HG03175 (cell line): Measurements from ENCODE around the gene ALDH1L1.

Source experiments
- ATAC-seq: cut with Tn5 transposase; IDR thresholded peaks from one replicate; pipeline ENCODE4 v1.9.1; 2021; ENCODE audit warnings: mild to moderate bottlenecking, moderate library complexity; ENCODE audit not compliant: unreplicated experiment

ALDH1L1 gene

GRCh38 chr3:126155819-126156218, 24.6 kb downstream of the ALDH1L1 start:
- no peak for ATAC-seq

DNA sequence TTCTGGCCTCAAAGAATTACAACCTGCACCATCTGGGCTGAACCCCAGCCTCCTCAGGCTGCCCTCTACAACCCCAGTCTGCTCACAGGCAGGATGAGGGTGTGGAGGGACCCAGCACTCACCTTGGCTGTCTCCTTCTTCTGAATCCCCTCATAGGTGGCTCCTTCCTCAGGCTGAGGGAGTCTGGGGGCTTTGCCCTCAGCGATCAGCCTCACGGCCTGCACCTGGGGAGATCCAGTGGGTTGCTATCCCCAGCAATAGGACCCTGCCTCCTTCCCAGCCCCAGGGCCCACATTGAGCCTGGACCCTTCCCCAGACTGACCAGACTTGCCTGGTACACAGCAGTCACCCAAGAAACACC, 25.1 kb downstream of the ALDH1L1 start:
- ATAC-seq: no peak

GRCh38 chr3:126154391-126155279, 25.8 kb downstream of the ALDH1L1 start:
- ATAC-seq: no peak

DNA sequence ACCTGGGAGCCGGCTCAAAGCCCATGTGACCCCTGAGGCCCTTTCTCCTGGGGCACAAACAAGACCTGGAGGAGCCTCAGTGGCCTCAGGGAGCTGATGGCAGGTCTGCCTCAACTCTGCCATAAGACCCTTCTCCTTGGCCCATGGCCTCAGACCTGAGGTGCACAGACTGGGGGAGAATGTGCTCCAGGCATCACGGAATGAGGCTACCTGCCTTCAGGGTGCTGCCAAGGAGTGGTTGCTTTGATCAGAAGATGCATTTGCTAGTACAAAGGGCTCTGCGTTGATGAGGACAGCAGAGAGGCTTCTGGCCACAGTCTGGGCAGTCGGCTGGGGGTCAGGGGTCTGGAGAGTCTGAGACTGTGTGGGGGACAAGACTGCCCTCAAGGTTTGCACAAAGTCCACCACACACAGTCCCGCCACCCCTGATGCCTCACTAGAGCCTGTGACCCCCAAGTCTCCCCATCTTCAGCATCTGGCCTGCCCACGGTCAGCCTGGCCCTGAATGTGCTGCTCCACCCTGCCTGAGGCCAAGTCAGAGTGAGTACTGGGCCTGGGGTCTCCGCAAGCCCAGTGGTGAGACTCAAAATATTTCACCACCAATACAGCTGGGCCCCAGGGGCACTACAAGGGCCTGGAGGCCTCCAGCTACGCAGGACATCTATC, 26.6 kb downstream of the ALDH1L1 start:
- ATAC-seq: no peak

GRCh38 chr3:126152901-126153694, 27.3 kb downstream of the ALDH1L1 start:
- ATAC-seq: no peak

DNA sequence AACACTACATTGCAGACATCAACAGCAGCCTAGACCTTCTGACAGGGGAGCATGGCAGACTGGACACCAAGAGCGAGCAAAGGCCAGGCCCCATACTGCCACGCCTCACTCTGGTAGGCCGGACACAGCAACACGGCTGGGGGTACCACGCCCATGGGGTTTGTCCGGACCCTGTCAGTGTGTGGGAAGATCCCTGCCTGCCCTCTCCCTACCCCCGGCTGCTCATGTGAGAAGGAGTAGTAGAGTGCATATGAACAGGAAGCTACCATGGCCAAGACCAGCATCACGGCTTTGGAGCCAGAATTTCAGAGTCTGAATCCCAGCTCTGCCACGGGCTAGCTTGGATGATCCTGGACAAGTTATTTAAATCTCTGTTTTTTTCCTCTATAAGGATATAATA, 27.9 kb downstream of the ALDH1L1 start:
- no peak for ATAC-seq

DNA sequence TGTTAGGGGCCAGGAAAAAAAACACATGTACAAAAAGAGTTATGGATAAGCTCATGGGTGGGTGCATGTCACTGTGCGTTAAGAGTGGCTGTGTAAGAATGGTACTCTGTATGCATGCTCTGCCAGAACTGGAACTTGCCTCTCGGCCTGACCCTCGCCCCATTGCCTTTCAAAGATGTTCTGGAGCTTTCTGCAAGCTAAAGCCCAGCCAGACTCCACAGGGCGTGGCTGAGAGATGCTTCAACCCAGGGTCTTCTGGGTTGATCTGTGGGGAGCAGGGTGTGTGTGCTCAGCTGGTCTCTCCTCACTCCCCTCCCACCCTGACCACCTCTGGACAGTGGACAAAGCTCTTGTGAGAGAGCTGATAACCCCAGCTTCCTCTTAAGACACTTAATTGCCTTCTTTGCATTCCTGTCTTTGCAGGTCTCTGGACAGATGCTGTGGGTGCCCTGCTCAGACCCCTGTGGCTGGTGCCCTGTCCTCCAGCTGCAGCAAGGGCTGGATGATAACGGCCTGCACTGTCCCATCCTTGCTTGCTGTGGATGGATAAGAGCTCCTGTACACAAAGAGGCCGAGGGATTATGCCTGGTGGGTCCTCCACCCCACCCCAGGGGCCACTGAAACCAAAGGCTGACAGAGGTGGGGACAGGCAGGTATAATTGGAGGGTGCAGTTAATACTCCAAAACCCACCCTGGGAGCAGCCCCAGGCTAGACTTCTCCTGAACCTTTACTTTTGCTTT, 28.7 kb downstream of the ALDH1L1 start:
- ATAC-seq: no peak

DNA sequence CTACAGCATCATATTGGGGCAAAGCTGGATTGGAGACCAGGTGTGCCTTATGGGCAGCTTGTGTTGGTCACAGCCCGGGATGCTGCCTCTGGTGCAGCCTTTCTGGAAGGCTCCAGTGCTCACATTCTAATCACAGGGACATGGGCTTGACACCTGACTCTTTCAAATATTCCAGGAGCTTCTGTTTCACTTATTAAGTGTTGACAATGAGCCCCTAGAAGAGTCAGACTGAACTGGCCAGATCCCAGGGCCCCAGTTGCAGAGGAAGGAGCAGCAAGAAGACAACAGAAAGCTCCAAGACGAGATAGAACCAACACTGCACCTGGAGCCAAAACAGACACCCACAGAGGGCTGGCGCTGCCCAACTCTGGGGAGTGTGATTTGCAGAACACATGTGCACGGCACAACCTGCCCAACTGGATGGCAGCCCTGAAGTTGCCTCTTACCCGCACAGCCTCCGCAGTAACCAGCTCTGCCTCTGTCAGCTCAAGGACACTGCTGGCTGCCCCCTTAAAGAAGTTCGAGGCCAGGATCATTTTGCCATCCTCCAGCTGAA, 30.3 kb downstream of the ALDH1L1 start:
- ATAC-seq: no peak

GRCh38 chr3:126149256-126149902, 31.0 kb downstream of the ALDH1L1 start:
- ATAC-seq: no peak

DNA sequence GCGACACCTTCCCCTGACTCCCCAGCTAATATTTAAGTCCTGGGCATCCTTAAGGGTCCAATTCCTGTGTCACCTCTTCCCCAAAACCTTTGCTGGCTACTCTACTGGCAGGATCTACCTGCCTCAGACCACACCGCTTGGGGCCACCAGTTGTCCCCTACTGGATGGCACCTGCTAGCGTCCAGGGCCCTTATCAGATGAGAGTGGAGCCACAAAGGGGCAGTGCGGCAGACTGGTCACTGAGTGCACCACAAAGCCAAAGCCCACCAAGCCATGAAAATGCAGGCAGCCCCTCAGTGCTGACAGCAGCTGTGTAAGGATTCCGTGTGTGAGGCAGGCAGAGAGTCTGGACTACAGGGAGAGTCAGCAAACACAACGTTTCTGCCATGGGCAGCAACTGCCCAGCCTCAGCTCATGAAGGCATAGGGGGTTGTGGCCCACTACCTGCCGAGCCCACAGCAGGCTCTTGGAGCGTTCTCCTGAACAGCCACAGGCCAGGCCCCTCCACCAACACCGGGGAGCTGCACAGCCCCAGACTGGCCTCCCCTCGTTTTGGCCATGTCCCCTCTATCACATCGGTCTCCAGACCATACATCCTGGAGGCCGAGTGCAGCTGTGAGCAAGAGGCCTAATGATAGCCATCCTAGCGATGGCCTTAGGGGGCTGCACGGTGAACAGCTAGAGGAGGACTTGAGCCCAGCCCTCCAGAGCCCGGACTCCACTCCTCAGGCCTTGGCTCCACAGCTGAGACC, 32.3 kb downstream of the ALDH1L1 start:
- no peak for ATAC-seq

- ATAC-seq: no peak
Measured at GRCh38 chr3:126147147-126147931, 33.0 kb downstream of the ALDH1L1 start.

DNA sequence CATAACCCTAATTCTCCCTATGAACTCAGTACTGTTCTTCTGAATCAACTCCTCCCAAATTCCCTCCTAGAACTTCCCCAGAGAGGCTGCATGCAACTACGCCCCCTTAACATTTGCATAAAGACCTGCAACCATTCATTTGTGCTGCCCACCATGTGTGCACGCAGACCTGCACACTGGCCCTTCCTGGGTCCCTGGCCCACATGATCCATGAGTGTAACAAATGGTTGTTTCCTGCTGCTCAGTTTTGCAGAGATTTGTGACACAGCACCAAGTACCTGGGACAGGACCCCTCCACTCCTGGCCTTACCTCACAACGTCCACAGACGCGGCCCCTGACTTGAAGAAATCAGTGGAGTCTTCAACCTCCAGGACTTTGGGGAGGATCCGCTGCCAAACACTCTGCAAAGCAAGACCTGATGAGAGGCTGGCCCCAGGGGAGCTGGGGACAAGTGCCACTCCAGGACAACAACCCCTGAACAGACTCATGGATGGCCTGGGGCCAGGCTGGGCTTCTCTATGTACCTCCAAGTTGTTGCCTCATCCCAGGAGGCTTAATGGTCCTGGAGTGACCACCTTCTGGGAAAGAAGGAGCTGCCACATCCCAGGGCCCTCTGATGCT, 33.8 kb downstream of the ALDH1L1 start:
- ATAC-seq: no peak

- no peak for ATAC-seq
Measured at GRCh38 chr3:126146034-126146433, 34.4 kb downstream of the ALDH1L1 start.

DNA sequence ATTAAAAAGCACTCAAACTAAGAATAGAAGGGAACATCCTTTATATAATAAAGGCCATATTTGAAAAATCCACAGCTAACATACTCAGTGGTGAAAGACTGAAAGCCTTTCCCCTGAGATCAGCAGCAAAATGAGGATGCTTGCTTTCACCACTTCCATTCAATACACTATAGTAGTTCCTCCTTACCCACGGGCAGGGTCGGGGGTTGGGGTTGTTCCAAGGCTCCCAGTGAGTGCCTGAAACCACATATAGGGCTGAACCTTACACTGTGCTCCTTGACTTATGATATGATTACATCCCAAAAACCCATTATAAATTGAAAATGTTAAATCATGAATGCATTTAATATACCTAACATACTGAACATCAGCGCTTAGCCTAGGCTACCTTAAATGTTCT, 37.7 kb downstream of the ALDH1L1 start:
- no peak for ATAC-seq

GRCh38 chr3:126137490-126138130, 42.8 kb downstream of the ALDH1L1 start:
- ATAC-seq: no peak

GRCh38 chr3:126136428-126137220, 43.8 kb downstream of the ALDH1L1 start:
- ATAC-seq: no peak
